Stimulated activated CD8-positive, alpha-beta memory T cell treated with anti-CD3 and anti-CD28 coated beads, Interleukin-7, amount 100 ng/mL, for 4 hours (primary cell): ENCODE measurements around the gene CKAP5.

ENCODE experiments used
- DNase-seq, 2 donors: peaks; one replicate each; pipeline ENCODE4 v3.0.0-alpha.2; 2020; ENCODE audit warnings: low read depth in 2 of 2

The CKAP5 gene

GRCh38 chr11:46698597-46698996 is 147.5 kb downstream of the CKAP5 start:
- DNase-seq = no peak

GRCh38 chr11:46697723-46698122 is 148.4 kb downstream of the CKAP5 start:
- no peak for DNase-seq

GRCh38 chr11:46697303-46697702 is 148.8 kb downstream of the CKAP5 start:
- no peak for DNase-seq

- no peak for DNase-seq
Measured at GRCh38 chr11:46696212-46696558, 149.9 kb downstream of the CKAP5 start.

- DNase-seq = no peak
Measured at GRCh38 chr11:46695345-46696211, 150.5 kb downstream of the CKAP5 start.

- DNase-seq = no peak
Measured at GRCh38 chr11:46694607-46695006, 151.5 kb downstream of the CKAP5 start.

- DNase-seq = no peak
Measured at GRCh38 chr11:46694072-46694471, 152.0 kb downstream of the CKAP5 start.

- DNase-seq = no peak
Measured at GRCh38 chr11:46693597-46694012, 152.5 kb downstream of the CKAP5 start.
